ENCODE data around the gene PLEKHA7.

Gene PLEKHA7

DNA sequence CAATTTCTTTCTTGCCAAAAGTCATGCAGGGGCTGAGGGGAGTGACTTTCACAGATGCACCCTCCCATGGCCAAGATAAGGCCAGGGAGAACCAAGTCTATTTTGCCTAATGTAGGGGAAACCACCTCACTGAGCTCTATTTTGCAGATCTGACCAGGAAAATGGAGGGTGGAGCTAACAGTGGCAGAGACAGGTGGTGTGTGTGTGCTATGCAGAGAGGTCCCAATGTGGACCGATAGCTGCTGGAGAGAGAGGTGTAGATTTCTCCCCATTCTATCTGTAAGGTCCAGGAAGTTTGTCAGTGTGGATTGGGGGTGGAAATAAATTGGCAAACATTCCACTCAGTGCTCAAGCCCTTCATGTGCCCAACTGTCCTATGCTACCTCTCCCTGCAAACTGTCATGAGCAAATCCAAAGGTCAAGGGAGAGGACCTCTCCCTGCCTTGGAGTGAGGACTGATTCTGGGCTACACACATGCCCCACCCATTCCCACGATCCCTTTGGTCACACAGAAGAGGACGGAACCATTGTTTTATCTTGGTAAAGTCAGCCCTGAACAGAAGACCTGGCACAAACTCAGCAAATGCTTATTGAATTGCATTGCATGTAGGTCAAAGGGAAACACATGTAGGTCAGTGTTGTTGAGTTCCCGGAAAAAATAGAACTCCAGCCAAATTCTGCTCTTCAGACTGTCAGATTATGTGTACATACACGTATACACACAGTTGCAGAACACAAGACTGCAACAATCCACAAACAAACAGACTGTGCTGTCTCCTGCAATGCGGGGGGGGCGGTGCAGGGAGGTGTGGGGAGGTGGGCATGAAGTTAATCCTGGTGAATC lies 209.9 kb downstream of the PLEKHA7 start:
- no peak for DNase-seq

DNA sequence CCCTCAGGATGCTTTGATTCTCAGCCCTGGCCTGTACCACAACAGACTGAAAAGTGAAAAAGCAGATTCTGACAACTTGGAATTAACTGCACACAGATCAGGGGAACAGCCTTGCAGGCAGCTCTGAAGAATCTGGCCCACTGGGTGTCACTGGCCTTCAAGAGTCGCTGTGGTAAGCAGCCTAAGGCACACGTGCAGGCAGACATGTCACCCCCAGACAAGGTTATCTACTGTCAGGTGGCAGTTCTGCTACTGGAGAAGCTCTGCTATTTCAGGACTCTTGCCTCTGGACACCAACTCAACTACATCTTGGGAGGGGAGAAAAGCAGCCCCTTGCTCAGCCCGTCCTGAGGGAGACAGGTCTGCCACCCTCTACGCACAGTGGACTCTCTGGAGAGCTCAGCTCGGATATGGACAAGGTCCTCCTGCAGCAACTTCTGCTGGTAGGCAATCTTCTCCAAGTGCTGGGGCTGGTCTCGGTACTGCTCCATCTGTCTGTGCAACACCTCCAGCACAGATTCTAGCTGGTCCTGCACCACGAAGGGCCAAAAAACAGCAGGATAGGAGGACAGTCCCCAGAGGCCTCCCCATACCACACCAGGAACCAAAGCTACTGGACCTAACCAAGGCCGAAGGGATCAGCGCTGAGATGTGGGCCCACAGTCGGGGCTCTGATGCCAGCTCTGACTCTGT lies 212.8 kb downstream of the PLEKHA7 start:
- no peak for DNase-seq

DNA sequence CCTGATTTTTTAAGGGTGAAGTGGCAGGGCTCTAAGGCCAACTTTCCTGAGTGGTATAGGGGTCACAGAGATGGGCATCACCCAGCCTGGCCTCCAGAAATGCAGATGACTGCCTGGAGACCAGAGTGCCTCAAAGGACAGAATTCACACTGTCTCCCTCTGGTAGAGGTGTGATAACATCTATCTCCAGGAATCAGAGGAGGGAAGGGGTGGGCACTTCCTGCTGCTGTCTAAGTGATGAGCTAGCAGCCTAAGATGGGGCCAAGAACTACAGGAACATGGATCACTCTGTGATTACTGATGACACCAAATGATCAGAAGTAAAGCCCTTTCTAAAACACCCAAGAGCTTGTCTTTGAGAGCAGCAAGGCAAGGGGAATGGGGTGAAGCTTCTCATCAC lies 213.8 kb downstream of the PLEKHA7 start:
- no peak for DNase-seq

DNA sequence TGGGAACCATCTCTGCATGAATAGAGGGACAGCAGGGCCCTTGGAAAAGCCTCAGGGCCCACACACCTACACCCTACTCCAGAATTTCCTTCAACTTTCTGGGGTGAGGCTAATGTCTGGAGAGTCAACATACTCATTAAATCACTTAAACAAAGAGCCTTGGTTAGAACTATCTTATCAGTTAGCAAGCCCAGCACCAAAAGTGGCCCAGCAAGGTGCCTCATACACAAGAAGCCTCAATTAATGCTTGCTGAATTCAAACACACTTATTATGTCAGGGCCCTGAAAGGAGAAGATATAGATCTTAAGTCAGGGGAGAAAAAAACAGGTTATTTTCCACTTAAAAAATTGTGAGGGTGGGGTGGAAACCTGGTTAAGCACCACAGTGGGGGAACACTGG lies 214.3 kb downstream of the PLEKHA7 start:
- no peak for DNase-seq

DNA sequence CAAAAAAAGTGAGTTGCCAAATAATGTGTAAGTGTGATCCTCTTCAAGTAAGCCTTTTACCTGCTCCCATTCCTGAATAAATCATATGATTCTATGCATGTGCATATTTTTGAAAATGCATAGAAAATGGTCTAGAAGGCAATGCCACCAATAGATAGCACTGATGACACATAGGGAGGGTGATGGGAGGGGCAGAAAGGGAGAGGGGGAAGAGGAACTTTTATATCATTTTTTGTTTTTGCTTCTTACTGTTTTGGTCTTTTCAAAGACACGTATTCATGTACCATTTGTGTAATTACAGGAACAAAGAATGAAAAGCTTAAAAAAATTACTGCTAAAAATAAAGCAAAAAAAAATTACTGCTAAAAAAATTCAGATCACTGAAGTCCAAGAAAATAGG lies 215.0 kb downstream of the PLEKHA7 start:
- DNase-seq = no peak

DNA sequence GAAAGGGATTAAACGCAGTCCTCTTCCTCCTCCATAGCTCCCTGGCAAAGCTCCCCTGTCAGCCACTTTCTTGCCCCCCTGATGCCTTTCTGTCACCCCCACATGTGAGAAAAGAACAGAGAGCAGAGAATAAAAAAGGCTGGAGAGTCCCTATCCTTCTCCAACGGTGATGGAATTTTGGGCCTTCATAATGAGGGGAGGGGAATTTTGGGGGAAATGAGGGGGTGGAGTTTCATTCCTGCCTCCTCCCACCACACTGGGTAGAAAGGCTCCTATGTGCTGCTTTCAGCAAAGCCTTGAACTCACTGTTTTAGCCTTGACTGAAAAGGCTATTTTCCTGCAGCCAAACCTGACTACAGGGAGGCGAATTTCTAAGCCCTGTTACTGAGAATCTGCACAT lies 216.4 kb downstream of the PLEKHA7 start:
- no peak for DNase-seq

DNA sequence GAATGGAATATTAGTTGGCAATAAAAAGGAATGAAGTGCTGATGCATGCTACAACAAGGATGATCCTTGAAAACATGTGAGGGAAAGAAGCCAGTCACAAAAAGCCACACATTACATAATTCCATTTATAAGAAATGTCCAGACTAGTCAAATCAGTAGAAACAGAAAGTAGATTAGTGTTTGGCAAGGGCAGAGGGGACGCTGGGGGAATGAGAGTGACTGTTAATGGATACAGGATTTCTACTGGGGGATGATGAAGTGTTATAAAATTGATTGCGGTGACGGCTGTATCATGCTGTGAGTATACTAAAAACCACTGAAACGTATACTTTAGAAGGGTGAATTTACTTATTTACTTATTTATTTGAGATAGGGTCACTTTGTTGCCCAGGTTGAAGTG lies 217.9 kb downstream of the PLEKHA7 start:
- no peak for DNase-seq

DNA sequence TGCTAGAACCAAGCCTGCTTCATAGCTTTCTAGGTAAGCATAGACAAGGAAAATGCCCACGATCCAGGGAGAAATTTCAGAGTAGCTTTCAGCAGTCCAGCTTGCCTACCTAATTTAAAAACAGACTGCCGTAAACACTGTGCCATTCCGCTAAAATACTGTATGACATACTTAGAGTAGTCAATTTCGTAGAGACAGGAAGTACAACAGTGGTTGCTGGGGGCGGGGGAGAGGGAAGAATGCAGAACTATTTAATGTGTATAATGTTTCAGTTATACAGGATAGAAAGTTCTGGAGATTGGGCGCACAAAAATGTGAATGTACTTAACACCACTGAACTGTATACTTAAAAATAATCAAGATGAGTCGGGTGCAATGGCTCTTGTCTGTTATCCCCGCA lies 219.1 kb downstream of the PLEKHA7 start:
- DNase-seq = no peak

DNA sequence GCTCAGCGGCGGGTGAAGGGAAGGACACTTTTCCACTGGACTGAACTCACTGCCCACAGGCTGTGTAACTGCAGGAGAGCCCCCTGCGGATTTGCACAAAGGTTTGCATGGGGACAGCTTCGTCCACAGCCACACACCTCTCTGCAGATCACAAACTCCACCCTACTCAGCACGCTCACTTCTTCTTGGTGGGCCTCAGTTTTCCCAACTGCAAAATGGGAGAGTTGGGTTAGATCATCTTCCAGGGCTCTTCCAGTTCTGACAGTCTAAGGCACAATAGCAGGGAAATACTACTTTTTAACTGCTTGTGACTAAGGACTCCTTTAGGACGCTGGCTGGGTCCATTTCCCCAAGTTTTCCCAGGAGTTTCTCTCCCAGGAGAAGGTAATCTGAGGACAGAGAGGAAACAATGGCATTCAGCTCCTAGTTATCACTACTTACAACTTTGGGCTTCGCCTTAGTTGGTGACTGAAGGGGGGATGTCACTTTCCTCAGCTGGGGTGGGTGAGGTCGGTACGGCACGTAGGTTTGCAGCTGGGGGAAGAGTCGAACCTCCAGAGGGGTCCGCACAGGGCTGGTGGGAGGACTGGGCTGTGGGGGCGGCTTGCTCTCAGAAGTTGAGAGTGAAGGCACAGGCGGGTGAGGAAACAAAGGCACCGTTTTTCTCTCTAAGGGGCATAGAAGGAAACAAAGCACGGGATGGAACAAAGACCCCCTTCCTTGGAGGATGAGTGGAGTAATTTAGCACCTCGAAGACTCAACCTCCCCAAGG lies 220.0 kb downstream of the PLEKHA7 start:
- no peak for DNase-seq

DNA sequence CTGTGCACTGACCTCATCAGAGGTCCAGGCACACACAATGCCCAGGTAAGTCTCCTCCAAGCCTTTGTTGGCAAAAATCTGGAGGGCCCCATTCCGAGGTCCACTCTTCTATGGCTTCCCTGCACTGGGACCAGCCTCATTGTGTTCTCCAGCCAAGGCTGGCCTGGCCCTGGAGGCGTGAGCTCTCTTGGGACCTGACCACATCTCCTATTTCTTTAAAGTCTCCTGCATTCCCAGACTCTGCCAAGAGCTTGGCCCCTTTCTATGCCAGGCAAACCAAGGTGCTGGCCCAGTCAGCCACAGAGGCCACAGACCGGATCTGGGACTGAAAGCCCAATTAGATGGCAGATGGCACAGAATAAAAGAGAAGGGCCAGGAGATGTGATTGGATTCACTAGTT lies 220.7 kb downstream of the PLEKHA7 start:
- DNase-seq = no peak

DNA sequence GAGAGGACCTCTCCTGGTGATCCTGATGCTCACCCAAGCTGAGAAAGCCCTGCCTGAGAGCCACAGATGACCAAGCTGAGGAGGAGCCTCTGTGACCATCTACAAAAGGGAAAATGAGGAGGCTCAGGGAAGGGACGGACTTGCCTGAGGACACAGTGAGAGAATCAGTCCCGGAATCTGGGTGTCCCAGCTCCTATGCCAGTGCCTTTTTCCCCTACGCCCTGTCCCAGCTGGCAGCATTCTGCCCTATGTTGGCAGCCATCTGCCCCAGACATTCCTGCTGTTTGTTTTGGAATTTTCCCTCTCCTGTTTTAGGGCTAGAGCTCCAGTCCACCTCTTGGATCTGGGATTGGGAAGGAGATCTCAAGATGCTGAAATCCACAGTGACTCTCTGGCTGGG lies 221.2 kb downstream of the PLEKHA7 start:
- no peak for DNase-seq

DNA sequence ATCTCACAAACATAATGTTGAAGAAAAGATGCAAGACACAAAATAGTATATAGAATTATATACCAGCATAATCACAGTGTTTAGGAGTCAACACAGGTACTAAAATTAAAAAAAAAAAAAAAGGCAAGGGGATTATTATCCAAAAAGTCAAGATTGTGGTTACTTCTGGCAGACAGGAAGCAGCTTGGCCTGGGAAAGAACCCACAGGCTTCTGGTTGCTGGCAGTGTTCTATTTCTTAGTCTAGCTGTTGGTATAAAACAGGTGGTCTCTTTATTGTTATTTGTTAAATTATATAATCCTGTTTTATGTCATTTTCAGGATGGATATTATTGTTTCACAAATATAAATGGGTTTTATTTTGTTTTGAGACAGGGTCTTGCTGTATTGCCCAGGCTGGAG lies 221.8 kb downstream of the PLEKHA7 start:
- no peak for DNase-seq

DNA sequence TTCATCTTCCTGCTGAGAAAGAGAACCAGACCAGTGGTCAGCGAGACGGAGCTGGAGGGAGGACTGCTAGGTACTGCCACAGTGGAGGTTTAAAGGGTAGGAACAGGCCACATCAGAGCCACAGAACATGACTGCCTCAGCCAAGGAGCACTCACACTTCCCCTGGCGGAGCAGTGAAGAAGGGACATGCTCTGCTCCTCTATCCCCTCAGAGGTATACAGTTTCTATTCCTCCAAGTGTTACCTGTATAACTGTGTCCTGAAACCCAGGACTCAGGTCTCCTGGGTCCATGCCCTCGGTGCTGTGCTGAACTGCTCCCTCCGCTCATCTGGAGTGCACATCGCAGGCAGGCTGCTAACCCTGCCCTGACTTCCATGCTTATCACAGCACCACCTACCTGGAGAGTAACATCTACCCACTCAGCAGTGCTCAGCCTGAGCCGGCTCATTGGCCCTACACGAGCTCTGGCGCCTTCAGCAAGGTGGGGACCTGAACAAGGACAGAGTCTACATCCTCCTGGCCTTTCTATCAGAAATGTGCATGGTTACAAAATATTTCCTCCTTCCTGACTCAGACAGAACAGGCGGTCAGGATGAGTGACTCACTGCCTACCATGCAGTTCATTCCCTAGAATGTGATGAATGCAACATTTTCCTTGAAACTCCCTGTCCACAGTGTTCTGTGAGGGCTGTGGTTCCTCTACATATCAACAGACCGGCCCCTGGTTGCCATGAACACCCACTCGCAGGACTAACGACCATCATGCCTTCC lies 222.8 kb downstream of the PLEKHA7 start:
- no peak for DNase-seq

DNA sequence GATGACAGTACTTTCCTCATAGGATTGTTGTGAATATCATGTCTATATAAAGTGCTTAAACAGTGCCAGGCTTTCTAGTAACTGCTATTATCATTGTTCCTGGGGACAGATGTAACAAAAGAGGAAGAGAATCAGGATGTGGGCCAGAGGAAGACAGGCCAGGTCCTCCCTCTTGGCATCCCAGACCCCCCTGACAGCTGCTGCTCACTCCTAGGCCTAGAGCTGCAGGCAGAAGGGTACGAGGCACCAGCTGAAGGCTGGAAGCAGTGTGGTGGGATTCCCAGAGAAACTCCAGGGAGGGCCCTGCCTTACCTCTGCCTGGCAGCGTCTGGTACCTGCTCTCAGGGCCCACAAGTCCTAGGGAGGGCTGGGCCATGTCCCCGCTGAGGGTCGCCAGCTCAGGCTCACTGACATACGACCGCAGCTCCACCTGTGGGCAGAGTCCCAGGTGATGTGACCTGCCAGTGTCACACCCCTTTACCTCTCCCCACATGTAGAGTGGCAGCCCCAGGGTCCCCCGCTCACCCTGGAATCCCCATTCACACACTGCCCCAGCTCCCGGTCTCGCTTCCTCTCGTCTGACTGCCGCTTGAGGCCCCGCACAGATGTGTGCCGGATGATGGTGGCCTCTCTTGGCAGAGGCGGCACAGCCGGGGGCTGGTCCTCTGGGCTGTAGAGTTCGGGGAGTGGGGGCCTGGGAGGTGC lies 223.6 kb downstream of the PLEKHA7 start:
- no peak for DNase-seq

DNA sequence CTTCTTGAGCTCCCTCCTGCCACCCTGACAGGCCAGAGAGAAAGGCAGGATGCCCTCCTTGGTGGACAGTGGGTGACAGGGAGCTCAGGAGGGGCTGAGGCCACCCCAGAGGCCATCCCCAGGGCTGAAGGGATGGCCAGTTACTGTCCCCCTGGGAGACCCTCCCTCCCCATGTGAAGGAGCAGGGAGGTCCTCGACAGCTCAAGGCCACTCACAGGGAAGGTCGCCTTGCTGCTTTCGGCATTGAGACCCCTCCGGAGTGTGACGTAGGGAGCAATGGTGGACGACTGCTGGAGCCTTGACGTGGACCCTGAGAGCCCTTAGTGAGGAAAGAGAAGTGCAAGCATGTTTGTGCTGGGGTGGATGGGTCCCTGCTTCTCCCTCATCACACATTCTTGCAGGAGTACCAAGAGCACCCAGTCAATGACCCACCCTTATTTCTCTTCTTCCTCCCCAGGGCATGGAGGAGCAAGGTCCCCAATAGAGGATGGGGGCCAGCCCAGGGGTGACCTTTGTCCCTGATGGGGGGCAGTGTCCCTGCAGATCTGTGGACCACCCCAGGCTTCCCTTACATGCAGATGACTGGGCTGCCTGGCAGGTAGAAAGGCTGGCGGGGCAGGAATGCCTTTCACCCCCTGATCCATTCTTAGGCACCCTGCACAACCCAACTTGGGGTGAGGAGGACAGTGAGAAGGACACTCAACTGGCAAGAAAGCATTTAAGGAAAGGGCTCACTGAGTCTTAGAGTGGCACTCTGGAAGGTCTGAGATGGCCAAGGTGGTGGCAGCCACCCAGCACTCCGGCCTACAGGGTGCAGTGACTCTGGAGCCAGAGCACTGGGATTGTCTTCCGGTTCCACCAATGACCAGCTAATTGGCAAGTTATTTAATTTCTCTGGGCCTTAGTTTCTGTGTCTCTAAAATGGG lies 224.4 kb downstream of the PLEKHA7 start:
- DNase-seq = no peak

DNA sequence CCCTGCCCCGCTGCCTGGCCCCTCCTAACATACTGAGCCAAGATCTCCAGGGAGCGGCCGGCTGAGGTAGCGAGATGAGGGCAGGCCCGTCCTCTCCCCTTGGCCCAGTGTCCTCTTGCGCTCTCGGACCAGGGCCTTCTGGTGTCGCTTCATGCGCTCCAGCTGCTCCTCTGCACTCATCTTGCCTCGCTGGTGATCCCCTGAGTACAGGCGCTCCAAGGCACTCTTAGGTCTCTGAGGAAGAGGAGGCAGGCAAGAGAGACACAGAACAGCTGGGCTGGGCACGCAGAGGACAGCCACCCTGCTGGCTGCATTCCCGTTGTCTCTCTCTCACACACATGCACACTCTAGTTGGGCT lies 225.2 kb downstream of the PLEKHA7 start:
- DNase-seq = no peak

DNA sequence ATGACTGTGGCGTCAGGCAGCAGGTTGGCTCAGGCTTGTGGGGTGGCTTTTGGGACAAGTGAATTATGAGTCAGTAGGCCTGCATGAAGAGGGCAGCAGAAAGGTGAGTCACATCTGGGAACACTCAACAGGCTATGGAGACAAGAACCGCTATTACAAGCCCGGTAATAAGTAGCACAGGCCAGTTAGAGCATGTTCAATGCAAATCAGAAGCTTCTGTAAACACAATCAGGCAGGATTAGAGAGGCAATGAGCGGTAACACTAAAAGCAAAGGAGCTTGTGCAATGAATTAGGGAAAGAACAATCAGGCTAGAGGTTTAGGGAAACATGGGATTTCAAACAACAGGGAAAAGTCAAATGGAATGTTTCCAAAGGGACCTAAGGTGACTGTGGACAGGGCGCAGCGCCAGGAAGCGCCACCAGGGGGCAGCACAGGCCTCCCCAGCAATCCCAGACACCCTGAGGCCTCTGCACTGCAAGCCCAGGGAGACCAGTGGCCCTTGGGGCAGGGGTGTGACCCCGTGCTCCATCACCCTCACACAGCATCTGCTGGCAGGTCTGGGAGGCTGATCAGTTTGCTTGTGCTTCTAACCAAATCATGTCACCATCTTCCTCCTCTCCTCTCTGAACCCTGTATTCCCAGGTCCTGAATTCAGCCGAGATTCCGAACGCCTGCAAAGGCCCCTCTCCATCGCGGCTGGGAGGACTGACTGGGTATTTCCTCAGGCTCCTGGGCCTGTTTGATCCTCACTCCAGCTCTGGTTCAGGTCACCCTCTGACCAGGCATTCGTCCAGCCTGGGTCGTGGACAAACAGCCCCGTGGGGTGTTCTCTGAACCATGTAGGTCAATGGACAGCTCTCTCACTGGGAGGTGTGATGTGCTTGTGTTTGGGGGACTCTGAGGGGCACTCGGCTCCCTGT lies 225.8 kb downstream of the PLEKHA7 start:
- DNase-seq = peak; percentile 91 to 95

DNA sequence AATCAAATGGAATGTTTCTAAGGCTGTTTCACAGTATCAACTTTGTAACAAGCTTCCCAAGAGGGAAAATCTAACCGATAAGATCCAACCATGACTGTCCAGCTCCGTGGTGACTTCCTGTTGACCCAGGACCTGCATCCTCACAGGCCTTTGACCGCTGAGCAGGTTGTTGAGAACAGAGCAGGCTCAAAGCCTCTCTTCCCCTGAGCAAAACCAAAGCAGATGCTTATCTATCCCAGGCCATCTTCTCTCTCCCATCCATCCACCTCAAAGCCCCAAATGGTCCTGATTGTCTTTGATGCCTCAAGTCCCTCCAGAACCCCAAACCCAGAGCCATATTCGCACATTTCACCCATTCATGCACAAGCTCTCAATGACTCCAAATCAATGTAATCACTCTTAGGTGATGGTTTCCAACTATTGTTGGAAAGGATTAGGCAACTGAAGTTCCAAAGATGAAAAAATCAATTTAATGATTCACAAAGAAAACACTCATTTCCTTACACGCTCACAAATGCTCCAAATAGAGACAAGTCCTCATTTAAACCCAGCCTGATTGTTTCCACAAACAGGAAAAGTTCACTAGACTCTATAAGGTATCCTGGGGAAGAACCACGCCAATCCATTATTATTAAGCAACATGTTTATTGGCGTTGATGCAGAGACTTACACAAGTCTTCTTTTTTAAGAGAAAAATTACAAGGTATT lies 227.0 kb downstream of the PLEKHA7 start:
- no peak for DNase-seq

DNA sequence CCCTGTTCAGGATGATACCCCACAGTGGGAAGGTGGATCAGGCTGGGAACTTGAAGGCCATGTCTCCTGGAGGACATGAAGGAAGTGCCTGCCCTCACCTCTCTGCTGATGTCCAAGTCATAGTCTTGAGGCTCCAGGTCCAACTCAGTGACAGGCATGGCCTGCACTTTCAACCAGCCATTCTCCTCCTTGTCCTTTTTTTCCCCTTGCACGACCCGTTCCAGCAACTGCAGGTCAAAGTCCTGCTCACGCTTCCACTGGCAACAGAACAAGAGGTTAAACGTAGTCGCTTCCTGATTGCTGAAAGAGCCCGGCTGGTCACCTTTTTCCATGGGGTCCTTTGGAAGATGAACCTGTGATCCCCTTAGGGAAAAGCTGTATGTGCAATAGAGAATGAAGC lies 228.1 kb downstream of the PLEKHA7 start:
- DNase-seq = no peak

Data from NCI-H526 (cell line).